HK-2 (cell line): Measurements from ENCODE around the gene ADAMTS2.
"Not testable (repeated sequence)": the region's sequence is repeated elsewhere in the genome, so short reads cannot be mapped to it uniquely, and the experiment has no call there.

ENCODE experiments used
- DNase-seq: peaks from one replicate; pipeline ENCODE4 v3.0.0-alpha.2; 2018; ENCODE audit not compliant: unreplicated experiment

ADAMTS2 gene

GRCh38 chr5:179217356-179217755 is 127.9 kb downstream of the ADAMTS2 start:
- no peak for DNase-seq

GRCh38 chr5:179216381-179216780 is 128.9 kb downstream of the ADAMTS2 start:
- DNase-seq: not testable (repeated sequence)

DNA sequence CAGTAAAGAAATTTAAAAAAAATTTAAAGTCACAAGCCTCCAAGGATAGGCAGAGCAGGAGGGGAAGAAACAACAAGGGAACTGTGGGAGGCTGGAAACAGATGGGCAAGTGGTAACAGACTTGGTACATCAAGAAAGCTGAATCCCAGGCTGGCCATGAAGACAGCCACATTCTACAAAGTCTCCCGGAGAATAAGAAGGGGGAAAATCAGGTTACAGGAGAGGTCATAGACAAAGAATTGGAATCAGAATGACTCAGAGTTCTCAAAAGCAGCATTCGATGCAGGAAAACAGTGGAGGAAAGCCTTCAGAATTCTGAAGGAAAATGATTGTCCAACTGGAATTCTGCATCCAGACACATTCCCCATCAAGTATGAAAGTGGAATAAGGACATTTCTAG is 129.7 kb downstream of the ADAMTS2 start:
- DNase-seq: no peak

- no peak for DNase-seq
These were observed 130.6 kb downstream of the ADAMTS2 start for GRCh38 chr5:179214678-179215077.

GRCh38 chr5:179212870-179213269 is 132.4 kb downstream of the ADAMTS2 start:
- DNase-seq: no peak

DNA sequence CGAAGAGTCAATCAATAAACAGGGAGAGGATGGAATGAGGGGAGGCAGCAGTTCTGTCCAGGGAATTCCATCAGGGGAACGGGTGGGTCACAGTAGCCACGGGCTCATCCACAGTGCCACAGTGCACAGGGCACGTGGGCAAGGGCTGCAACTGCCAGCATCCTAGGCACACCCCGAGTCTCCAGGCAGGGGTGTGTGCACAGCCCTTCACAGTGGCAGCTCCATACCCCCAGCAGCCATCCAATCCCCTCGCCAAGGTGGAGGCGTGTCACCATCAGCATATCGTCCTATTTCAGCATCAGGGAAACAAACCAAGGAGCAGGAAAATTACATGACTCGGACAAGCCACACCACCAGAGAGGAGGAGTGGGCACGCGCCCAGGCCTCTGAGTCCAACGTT is 133.6 kb downstream of the ADAMTS2 start:
- no peak for DNase-seq

GRCh38 chr5:179211068-179211467 is 134.2 kb downstream of the ADAMTS2 start:
- DNase-seq: no peak

GRCh38 chr5:179210478-179210877 is 134.8 kb downstream of the ADAMTS2 start:
- no peak for DNase-seq

- DNase-seq: peak; percentile 54
These were observed 135.7 kb downstream of the ADAMTS2 start for GRCh38 chr5:179209359-179210150.

DNA sequence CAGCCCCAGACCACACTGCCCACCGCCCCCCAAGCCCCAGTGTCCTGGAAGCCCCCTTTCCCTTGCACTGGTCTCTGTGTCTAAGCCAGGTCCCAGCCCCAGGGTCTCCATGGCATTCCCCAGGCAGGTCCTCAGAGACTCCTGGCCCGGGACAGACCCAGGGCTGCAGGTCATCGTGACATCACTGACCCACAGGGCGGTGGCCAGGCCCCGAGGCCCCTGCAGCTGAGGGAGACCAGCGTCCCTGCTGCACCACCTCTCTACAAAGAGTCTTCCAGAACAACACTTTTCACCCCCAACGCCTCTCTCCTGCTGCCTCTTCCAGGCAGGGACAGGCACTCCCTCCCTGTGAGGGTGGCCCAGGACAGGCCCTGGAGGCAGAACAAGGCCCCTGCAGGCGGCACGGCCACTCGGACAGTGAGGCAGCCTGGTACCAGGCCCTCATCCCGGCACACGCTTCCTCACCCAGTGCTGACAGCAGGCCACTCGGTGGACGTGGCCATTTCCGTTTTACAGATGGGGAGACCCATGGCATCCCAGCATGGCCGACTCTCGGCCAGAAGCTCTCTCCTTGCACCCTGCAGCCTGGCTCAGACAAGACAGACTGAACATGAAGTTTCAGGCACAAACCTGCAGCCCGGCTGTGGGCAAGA is 136.4 kb downstream of the ADAMTS2 start:
- DNase-seq: no peak

DNA sequence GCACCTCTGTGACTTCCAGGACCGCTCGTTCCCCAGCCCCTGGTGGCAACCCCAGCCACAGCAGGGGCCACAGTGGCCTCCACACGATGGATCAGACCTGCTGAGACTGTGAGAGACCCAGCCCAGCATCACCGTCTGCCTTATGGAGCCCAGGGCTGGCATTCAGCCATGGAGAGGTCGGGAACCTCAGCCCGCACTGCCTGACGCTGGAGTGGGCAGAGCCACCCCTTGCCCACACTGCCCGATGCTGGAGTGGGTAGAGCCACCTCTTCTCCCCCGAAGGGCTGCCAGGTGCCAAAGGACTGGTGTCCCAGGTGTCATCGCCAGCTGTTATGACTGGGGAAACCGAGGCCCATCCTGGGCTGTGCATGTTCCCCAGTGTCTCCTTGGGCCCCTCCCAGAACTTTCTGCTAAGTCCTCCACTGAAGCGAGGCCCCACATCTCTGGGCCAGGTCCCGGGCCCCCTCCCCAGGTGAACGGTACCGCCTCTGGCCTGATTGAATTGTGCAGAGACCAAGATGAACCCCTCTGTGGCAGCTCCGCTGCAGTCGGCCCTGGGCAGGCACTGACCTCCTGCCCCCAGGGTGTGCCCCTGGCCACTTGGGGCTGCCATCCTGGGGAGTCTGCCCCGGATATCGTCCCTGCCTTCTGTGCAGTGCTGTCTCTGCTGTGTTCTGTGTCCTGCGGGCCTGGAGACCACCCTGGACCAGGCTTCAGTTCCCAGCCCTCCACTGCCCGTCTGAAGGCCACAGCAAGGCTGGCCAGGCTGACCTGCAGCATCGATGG is 137.1 kb downstream of the ADAMTS2 start:
- DNase-seq: no peak

GRCh38 chr5:179207470-179207869 is 137.8 kb downstream of the ADAMTS2 start:
- no peak for DNase-seq

DNA sequence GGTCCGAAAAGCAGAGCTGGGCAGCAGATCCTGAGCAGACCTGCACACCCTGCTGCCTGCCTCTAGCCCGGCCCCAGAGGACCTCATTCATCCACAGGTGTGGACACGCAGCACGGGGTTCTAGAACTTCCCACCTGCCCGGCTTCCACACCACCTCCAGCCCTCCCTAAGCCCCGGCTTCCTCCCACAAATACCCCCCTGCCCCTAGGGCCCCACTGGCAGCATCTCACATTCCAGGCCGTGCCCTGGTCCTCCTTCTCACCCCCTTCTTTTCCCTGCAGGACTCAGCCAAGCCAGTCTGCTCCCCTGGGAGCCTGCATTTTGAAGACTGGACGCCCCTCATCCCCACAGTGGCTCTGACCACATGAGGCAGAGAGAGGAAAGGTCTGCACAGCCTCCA is 138.9 kb downstream of the ADAMTS2 start:
- no peak for DNase-seq

- DNase-seq: no peak
These were observed 140.0 kb downstream of the ADAMTS2 start for GRCh38 chr5:179205277-179205676.

DNA sequence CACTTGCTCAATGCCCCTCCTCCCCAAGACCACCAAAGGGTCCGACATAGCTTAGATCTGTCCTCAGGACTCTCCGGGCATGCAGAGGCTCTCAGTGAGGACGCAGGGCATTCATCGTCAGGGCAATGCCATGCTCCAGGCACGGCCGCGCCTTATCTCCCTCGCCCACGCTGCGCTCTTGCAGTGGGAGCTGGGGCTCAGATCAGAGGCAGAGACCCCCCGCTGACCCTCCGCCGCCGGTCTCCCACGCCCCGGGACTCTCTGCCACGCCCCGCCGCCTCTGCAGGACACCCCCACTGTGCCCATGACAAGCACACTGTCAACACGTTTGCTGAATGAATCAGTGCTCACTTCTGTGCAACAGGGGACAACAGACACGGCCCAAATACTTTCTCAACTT is 140.7 kb downstream of the ADAMTS2 start:
- no peak for DNase-seq

DNA sequence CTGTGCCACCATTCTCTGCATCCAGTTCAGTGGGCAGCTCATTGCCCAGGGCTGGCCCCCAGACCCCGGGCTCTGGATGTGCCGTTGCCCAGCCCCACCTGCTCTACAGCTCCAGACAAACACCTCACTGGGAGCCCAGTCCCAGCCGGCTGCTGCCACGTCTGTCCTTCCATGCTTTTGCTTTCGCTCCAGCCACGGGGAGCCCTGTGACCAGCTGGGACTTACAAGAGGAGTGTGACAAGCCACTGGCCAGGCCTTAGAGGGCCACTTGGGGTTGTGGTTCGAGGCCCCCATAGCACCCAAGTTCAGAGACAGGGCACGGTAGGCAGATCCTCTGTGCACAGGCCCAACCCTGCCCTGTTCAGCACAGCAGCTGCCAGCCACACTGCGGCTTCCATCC is 142.0 kb downstream of the ADAMTS2 start:
- DNase-seq: no peak

GRCh38 chr5:179201986-179202385 is 143.3 kb downstream of the ADAMTS2 start:
- no peak for DNase-seq

DNA sequence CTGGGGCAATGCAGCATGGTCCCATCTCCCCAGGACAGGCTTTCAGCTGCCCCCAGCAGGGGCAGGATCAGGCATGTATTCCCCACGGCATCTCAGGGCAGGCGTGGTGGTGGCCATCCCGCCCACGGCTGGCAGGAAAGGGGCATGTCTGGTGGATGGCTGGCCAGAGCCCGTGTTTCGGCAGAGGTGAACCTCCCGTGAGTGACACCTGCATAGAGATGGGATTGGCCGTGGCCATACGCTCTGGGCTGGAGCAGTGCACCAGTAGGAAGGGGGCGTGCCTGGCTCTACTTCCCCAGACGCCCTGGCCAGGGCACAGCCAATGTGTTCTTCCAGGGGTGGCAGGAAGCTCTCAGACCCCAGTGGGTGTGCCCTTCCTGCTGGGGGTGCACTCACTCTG is 146.0 kb downstream of the ADAMTS2 start:
- no peak for DNase-seq

DNA sequence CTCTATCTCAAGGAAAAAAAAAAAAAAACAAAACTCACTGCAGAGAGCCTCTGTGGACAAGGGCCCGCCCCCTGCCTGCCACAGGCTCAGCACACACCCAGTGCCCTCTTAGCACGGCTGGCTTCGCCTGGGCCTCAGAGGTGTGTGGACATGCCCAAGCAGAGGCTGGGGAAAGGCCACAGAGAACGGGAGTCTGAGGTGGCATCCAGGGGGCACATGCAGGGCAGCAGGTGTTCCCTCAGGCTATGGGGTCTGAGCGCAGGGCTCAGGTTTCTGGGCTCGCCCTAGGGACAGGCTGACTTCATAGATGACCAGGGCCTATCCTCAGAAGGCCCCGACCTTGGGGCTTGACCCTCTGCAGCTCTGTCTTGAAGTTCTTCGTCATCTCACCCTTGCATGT is 146.4 kb downstream of the ADAMTS2 start:
- DNase-seq: no peak

GRCh38 chr5:179196405-179197079 is 148.7 kb downstream of the ADAMTS2 start:
- no peak for DNase-seq

- no peak for DNase-seq
These were observed 149.5 kb downstream of the ADAMTS2 start for GRCh38 chr5:179195561-179196404.
